ENCODE results near the gene HELQ.
"Not testable (repeated sequence)": the region's sequence is repeated elsewhere in the genome, so short reads cannot be mapped to it uniquely, and the experiment has no call there.

Gene HELQ

GRCh38 chr4:83431200-83431599, 24.4 kb downstream of the HELQ start:
- DNase-seq (ENCODE audit: low spot score) = no peak

- no peak for DNase-seq (ENCODE audit: low spot score)
Observed at GRCh38 chr4:83418211-83418610, 37.4 kb downstream of the HELQ start.

- no peak for DNase-seq (ENCODE audit: low spot score)
Observed at GRCh38 chr4:83417566-83417965, 38.1 kb downstream of the HELQ start.

GRCh38 chr4:83413676-83414075, 41.9 kb downstream of the HELQ start:
- DNase-seq (ENCODE audit: low spot score) = peak; percentile 13

GRCh38 chr4:83408908-83409307, 46.7 kb downstream of the HELQ start:
- no peak for DNase-seq (ENCODE audit: low spot score)

- no peak for DNase-seq (ENCODE audit: low spot score)
Observed at GRCh38 chr4:83405844-83406816, 49.5 kb downstream of the HELQ start.

- not testable (repeated sequence) for DNase-seq (ENCODE audit: low spot score)
Observed at GRCh38 chr4:83398158-83398557, 57.5 kb downstream of the HELQ start.

GRCh38 chr4:83393908-83394307, 61.7 kb downstream of the HELQ start:
- DNase-seq (ENCODE audit: low spot score) = no peak

- no peak for DNase-seq (ENCODE audit: low spot score)
Observed at GRCh38 chr4:83392562-83392961, 63.1 kb downstream of the HELQ start.

GRCh38 chr4:83390944-83391343, 64.7 kb downstream of the HELQ start:
- no peak for DNase-seq (ENCODE audit: low spot score)

- no peak for DNase-seq (ENCODE audit: low spot score)
Observed at GRCh38 chr4:83389756-83390505, 65.7 kb downstream of the HELQ start.

- DNase-seq (ENCODE audit: low spot score) = no peak
Observed at GRCh38 chr4:83389037-83389720, 66.4 kb downstream of the HELQ start.

- DNase-seq (ENCODE audit: low spot score) = no peak
Observed at GRCh38 chr4:83388313-83388676, 67.3 kb downstream of the HELQ start.

- DNase-seq (ENCODE audit: low spot score) = no peak
Observed at GRCh38 chr4:83387476-83388312, 67.9 kb downstream of the HELQ start.

- no peak for DNase-seq (ENCODE audit: low spot score)
Observed at GRCh38 chr4:83387012-83387411, 68.6 kb downstream of the HELQ start.

GRCh38 chr4:83382850-83383249, 72.8 kb downstream of the HELQ start:
- no peak for DNase-seq (ENCODE audit: low spot score)

GRCh38 chr4:83381173-83381572, 74.5 kb downstream of the HELQ start:
- no peak for DNase-seq (ENCODE audit: low spot score)

GRCh38 chr4:83378419-83378818, 77.2 kb downstream of the HELQ start:
- no peak for DNase-seq (ENCODE audit: low spot score)

- DNase-seq (ENCODE audit: low spot score) = no peak
Observed at GRCh38 chr4:83372931-83373330, 82.7 kb downstream of the HELQ start.

GRCh38 chr4:83371936-83372335, 83.7 kb downstream of the HELQ start:
- no peak for DNase-seq (ENCODE audit: low spot score)

GRCh38 chr4:83371235-83371634, 84.4 kb downstream of the HELQ start:
- no peak for DNase-seq (ENCODE audit: low spot score)

GRCh38 chr4:83370640-83370906, 85.0 kb downstream of the HELQ start:
- DNase-seq (ENCODE audit: low spot score) = no peak

Data from AG08396 (cell line).